Osteocyte (in vitro differentiated cells): ENCODE results near the gene GIMAP2. TPM values are rescaled to one million over a fixed set of nuclear protein-coding genes. Genes with fewer than 3 reads are reported as not detected.

Source experiments
- DNase-seq: peaks from one replicate; pipeline ENCODE4 v3.0.0; 2021; ENCODE audit warnings: mixed read lengths; ENCODE audit not compliant: unreplicated experiment; ENCODE audit errors: extremely low spot score
- H3K27ac Mint-ChIP-seq: one replicate; pipeline ENCODE4 v1.8.0; 2021; ENCODE audit warnings: mild to moderate bottlenecking, mixed read lengths; ENCODE audit not compliant: unreplicated experiment
- H3K27me3 Mint-ChIP-seq: one replicate; pipeline ENCODE4 v1.8.0; 2021; ENCODE audit warnings: mixed read lengths; ENCODE audit not compliant: unreplicated experiment
- H3K36me3 Mint-ChIP-seq: one replicate; pipeline ENCODE4 v1.8.0; 2021; ENCODE audit warnings: mixed read lengths; ENCODE audit not compliant: unreplicated experiment
- H3K4me1 Mint-ChIP-seq: one replicate; pipeline ENCODE4 v1.8.0; 2021; ENCODE audit warnings: mixed read lengths; ENCODE audit not compliant: unreplicated experiment
- H3K4me3 Mint-ChIP-seq: one replicate; pipeline ENCODE4 v1.8.0; 2021; ENCODE audit warnings: mild to moderate bottlenecking, moderate library complexity, mixed read lengths; ENCODE audit not compliant: unreplicated experiment
- H3K9me3 Mint-ChIP-seq: one replicate; pipeline ENCODE4 v1.8.0; 2021; ENCODE audit warnings: mixed read lengths; ENCODE audit not compliant: unreplicated experiment
- CTCF ChIP-seq: fragments of 200-600 bp; sonication (generic); IDR thresholded peaks from 2 replicates; pipeline ENCODE4 v1.5.0; 2021; ENCODE audit warnings: antibody characterized with exemption, mild to moderate bottlenecking, moderate library complexity
- total RNA-seq: library from RNA; stranded (reverse); gene quantifications from 2 replicates; pipeline ENCODE4 v1.2.1, GENCODE V29; 2021

Gene GIMAP2
- total RNA-seq, 1 donor from 2014 or later = not detected

DNA sequence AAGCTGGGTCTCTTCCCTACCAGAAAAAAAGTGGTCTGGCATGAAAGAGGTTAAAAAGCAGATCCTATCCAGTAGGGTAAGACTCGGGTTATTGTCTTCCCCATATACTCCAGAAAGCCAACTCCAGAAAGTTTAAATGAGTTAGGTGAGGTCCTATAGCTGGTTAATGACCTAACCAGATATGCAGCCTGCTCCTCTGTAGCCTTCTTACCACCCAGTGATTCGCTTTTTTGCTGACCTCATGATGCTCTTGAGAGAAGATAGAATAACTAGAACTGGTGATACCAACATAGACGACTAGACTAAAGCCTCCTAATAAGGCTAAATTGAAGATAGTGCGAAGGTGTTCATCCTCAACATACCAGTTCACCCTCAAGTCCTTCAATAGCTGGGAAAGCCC lies 30.2 kb downstream of the GIMAP2 start:
- Mint-ChIP-seq H3K9me3 (peaks cover 25% of the 10 kb centered on the region), H3K27me3 (no peaks in the 10 kb centered on the region), H3K4me1 (no peaks in the 10 kb centered on the region), H3K27ac (no peak overlapping the region), H3K4me3 (no peak overlapping the region), H3K36me3 (no peaks in the 10 kb centered on the region)
- no peak for TF ChIP-seq CTCF
- no peak for DNase-seq

GRCh38 chr7:150716368-150716767 lies 30.9 kb downstream of the GIMAP2 start, which contains the start of gene GIMAP1:
Gene GIMAP1 (plus strand): TSS chr7:150716613. CDS start chr7:150719048, 2,435 bp downstream.
- TF ChIP-seq CTCF = no peak
- DNase-seq = no peak
- H3K36me3 Mint-ChIP-seq = no peaks in the 10 kb centered on the region
- H3K9me3 Mint-ChIP-seq = peaks cover 25% of the 10 kb centered on the region
- no peak within 1 kb of the TSS for H3K27ac Mint-ChIP-seq
- no peak within 1 kb of the TSS for H3K4me3 Mint-ChIP-seq
- no peaks in the 10 kb centered on the region for H3K4me1 Mint-ChIP-seq
- H3K27me3 Mint-ChIP-seq = no peaks in the 10 kb centered on the region

GRCh38 chr7:150716939-150717338 lies 31.4 kb downstream of the GIMAP2 start:
- Mint-ChIP-seq H3K36me3 (no peaks in the 10 kb centered on the region), H3K27ac (no peak overlapping the region), H3K4me1 (no peaks in the 10 kb centered on the region), H3K27me3 (no peaks in the 10 kb centered on the region), H3K4me3 (no peak overlapping the region), H3K9me3 (peaks cover 25% of the 10 kb centered on the region)
- no peak for TF ChIP-seq CTCF
- no peak for DNase-seq

DNA sequence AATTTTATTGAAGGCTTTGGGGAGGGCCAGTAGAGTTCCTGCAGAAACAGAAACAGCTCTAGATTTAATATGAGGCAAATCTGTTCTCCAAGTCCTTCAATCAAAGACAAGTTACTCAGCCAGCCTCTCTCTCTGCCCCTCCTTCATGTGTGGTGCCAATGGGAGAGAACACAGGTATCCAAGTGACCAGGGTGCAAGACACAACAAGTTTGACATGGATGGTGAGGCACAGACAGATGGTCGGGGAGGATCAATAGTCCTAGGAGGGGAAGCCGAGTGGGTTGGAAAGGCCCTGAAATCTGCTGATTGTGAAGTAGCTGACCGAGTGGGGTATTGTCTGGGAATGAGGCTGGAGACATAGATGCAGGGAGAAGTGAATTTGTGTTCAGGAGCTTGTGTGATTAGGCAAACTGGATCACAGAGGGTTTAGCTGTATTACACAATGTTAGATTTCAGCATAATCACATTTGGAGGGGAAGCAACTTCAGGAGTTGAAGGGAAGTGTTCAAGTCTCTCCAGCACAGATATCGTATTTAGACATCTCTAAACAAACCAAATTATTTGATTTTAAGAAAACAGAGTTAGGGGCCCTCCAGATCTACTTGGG lies 32.4 kb downstream of the GIMAP2 start:
- no peak for TF ChIP-seq CTCF
- DNase-seq = no peak
- Mint-ChIP-seq H3K27ac (no peak overlapping the region), H3K9me3 (peaks cover 19% of the 10 kb centered on the region), H3K4me1 (no peaks in the 10 kb centered on the region), H3K4me3 (no peak overlapping the region), H3K27me3 (no peaks in the 10 kb centered on the region), H3K36me3 (no peaks in the 10 kb centered on the region)

- Mint-ChIP-seq H3K27ac (no peak overlapping the region), H3K4me1 (no peaks in the 10 kb centered on the region), H3K9me3 (peaks cover 11% of the 10 kb centered on the region), H3K27me3 (no peaks in the 10 kb centered on the region), H3K36me3 (no peaks in the 10 kb centered on the region), H3K4me3 (no peak overlapping the region)
- TF ChIP-seq CTCF = no peak
- DNase-seq = no peak
Observed at GRCh38 chr7:150719436-150719835, 33.9 kb downstream of the GIMAP2 start.
